CD4-positive, alpha-beta T cell treated with Interleukin-6 for 4 hours (primary cell): ENCODE results near the gene CAB39.

ENCODE experiments used
- DNase-seq: peaks from one replicate; pipeline ENCODE4 v3.0.0-alpha.2; 2020; ENCODE audit warnings: mixed read lengths

Gene CAB39

DNA sequence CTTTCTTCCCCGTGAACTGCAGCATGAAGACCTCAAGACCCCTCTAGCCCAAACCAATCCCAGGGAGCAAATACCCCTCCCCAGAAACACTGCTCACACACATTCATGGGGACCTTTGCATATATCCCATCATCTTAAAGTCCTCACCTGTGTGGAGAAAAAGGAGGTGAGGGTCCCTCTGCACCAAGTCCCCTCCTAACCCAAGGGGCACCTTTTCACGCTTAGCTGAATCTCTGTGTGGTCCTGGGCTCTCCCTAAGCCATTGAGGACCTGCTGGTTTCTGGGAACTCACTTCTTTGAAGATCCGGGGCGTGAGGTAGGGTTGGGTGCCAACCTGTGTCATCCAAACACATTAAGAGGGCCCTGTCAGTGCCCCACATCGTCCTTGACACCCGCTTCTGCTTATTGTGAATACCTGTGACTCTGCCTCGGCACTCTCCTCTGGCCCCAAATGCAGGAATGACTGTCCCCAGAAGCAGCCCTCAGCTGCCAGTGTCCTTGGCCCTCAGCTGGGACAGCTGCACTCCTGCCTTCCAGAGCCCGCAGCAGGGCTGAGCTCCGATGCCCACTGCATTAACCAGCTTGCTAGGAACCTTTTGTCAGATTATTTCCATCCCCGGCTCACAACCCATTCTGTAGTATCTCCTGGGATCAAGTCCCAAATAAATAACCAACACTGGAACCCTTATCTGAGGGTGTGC lies 110.8 kb downstream of the CAB39 start:
- DNase-seq: no peak

DNA sequence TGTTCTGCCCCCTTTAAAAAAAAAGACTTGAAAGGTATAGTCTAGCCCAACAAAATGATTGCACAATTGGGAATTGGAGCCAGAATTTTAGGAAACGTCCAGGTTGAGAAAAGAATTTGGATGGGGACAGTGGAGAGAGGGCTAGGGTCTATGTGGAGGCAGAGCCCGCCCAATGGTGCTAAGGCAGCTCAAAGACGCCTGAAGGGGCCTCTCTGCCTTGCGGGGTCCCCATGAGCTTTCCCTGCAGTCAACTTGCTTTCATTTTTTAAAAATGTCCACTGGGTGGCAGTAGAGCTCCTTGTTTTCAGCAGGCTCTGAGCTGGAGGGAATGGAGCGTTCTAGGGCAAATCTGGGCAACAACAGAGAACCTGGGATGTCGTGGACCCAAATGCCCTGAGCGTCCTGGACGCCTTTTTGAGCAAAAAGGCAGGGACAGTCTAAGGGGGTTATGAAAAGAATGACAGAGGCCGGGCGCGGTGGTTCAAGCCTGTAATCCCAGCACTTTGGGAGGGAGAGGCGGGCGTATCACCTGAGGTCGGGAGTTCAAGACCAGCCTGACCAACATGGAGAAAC lies 111.8 kb downstream of the CAB39 start:
- peak; percentile 58 for DNase-seq

DNA sequence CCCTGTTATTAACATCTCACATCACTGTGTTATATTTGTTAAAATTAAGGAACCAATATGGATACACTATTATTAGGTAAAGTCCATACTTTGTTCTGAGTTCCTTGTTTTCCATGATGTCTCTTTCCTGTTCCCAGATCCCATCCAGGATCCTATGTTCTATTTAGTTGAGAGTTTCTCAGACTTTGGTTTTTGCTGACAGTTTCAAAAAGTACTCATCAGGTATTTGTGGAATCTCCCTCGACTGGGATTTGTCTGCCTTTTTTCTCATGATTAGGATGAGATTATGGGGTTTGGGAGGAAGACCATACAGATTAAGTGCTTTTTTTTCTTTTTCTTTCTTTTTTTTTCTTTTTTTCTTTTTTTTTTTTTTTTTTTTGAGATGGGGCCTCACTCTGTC lies 112.7 kb downstream of the CAB39 start:
- no peak for DNase-seq

DNA sequence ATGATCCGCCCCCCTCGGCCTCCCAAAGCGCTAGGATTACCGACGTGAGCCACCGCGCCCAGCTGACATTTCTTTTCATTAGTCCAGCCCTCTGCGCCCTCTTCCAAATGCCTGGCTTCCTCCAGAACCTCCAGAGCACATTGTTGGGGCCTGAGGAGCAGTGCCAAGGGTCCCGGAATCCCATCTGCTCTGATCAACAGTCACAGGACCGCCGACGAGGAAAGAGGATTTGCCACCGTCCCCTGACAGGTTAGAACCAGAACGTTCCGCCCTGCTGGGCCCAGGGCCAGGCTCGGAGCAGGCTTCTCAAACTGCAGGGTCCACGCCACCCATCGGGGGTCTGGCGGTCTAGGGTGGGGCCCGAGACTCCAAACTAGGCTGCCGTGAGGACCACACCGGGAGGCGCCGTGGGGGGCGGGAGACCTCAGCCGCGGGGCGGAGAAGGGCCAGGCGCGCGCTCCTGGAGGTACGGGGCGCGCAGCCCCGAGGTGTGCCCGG lies 115.2 kb downstream of the CAB39 start:
- DNase-seq: no peak

DNA sequence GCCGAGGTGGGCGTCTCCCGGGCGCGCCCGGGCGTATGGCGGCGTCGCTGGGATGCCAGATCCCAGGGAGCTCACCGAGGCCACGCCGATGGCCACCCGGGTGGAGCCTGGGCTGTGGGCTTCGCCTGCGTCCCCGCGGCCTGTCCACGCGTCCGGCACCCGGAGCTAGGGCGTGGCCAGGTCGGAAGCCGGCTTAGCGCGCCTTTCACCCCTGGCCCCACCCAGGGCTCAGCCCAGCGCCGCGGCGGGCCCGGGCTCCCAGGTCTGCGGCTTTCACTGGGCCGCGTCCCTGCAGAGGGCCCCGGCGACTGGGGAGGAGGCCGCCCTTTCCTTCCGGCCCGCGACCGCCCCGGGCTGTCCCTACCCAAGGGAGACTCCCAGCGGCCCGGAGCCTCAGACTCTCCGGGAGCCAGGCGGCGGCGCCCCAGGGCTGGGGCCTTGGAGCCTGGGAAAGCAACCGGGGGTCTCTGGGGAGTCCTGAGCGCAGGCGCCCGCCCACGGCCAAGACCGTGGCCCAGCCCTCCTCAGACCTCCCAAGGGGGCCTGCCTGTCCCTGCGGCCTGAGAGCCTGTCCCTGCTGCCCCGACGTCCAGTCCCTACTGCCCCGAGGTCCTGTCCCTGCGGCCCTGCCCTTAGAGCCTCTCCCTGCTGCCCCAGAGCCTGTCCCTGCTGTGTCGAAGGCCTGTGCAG lies 115.8 kb downstream of the CAB39 start:
- no peak for DNase-seq

DNA sequence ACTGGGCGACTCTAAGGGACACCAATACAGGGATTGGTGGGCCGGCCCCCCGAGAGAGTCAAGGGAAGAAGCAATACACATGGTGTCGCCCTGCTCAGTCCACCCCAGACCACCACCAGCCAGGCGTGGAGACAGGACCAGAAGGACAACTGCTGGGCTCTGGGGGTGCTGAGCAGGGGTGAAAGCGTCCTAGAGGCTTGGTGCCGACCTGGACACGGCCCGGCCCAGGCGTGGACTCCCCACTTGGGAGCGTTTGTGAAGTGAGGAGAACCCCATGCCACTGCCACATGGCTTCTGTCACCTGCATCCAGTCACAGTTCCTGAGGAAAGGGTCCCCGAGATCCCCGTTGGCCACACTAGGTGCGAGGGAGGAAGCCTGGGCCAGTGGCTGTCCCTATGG lies 116.7 kb downstream of the CAB39 start:
- no peak for DNase-seq

DNA sequence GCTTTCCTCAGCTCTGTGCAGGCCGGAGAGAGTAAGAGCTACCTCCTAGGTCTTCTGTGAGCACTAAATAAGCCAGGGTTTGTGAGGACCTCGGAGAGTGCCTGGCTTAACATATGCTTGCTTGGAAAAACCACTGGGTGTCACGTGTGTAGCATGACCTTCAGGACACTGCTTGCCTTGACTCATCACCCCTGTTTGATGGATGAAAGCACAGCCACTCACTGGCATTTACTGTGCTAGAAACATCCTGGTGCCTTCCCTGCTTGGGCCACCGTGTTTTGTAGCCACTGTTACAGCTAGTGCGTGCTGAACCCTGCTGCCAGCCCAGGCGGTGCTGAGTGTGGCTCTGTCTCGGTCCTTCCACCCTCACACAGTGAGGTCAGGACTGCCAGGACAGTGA lies 117.3 kb downstream of the CAB39 start:
- DNase-seq: no peak

DNA sequence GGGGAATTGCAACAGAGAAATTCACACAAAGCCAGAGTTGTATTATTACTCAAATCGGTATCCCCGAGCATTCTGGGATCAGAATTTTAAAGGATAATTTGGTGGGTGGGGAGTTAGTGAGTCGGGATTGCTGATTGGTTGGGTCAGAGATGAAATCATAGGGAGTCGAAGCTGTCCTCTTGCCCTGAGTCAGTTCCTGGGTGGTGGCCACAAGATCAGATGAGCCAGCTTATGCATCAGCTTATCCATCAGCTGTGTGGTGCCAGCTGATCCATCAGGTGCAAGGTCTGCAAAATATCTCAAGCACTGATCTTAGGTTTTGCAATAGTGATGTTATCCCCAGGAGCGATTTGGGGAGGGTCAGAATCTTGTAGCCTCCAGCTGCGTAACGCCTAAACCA lies 117.8 kb downstream of the CAB39 start:
- DNase-seq: no peak

DNA sequence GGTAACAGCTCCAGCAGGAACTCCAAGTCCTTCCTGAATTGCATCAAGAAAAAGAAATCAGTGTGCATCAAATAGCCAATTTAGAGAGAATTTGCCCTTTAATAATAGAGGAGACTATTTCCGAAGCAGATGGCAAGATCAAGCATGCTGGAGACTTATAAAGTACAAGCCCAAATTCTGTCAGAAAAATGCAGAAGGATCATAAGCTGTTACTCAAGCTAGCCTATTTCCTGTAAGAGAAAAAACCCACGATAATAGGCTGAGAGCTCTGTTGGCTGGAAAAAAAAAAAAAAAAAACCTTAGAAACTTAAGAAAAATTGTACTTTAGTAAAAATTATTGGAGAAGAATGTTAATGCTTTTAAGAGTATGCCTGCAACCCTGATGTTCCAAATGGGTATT lies 127.7 kb downstream of the CAB39 start:
- DNase-seq: no peak

DNA sequence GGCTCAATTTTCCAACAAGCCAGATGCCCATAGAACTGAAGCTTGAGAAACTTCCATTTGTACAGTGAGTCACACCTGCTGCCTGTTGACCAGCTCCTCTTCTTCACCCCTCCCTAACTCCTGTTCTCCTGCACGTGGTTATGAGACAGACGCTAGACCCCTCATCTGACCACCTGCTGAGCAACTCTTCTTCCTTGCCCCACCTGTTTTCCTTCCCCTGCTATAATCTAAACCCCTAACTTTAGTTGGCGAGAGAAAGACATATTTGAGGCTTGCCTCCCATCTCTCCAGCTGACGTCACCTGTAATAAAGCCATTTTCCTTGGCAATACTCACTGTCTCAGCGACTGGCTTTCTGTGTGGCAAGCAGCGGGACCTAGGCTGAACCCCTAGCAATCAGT lies 129.8 kb downstream of the CAB39 start:
- no peak for DNase-seq

DNA sequence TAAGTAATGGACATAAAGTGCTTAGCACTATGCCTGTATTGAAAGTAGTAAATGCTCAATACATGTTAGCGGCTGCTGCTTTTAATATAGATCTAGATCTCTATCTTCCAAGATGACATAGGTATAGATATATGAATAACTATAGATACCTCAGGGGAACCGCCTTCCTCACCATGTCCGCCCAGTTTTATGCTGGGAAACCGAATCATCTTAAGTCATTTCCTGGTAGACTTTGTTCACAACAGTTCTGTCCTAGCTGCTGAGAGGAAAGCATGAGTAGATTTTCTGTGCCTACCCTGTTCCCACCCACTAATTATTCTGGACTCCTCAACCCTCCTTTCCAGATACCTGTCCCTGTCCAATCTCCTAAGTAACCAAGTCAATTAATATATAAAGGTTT lies 130.5 kb downstream of the CAB39 start:
- no peak for DNase-seq

DNA sequence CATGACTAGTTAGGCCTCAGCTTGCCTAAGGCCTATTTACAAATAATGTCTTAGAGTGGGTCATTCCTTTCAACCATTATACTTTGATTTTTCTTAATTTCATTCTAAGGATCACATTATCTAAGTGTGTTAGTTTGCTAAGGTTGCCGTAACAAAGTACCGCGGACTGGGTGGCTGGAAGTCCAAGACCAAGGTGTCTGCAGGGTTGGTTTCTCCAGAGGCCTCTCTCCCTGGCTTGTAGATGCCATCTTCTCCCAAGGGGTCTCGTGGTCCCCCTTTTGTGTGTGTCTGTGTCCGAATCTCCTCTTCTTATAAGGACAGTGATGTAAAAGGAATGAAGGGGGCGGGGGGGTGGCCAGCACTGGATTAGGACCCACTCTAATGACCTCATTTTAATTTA lies 133.7 kb downstream of the CAB39 start:
- no peak for DNase-seq

DNA sequence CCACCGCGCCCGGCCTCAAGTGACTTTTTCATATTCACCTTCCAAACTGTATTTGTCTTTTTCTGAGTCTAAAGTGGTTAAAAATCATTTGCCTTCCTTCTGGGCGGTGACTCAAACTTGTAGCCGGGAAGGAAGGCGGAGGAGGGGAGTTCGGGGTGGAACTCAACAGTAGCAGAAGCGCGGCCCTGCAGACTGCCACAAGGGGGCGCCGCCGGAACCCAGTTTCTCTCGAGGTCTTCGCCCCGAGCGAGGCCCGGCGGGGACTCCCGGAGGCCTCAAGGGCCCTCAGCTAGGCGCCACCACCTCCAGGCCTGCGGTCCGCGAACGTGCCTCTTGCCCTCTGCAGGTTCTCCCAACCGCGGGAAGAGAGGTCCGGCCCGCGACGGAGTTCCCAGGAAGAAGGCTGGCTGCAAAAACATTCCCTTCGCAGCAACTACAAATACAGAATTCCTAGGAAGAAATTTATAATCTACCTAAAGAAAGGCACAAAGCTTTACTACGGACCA lies 135.3 kb downstream of the CAB39 start:
- peak; percentile 92 for DNase-seq

DNA sequence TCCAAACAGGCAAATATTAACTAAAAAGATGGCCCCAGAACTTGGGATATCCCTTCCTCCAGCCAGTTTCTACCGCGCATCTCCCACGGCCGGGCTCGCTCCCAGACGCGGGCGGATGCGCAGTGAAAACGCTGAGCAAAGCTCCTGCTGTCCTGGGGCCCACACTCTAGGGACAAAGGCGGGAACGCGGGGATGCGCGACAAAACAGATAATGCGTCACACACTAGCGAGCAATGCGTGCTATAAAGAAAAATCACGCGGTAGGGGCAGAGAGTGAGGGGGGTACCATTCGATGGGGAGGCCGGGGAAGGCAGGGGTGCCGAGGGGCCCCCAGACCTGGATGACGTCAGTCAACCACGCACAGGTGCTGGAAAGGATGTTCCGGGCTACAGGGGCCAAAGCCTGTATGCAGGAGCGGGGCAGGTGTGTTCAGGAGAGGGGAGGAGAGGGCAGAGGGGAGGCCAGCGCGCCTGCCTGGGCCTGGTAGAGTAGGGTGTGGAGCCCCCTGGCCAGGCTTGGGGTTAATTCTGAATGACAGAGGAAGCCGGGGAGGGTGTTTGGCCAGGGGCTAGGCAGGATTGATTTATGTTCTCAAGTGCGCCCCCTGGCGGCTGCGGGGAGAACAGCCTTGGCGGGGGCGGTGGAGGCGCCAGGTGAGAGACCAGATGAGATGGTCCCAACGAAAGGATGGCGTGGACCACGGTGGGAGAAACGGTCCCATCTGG lies 137.2 kb downstream of the CAB39 start:
- DNase-seq: peak; percentile 76

DNA sequence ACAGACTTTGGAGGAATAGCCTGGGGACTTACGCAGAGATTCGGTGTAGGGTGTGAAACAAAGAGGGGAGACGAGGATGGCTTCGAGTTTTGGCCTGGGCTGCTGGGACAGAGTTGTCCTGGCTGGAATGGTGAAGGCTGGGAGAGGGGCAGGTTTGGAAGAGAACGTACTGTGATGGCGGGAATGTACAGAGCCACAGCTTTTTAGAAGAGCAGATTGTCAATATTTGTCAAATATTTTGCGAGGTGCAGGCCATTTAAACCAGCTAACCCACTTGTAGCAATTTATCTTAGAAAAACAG lies 137.7 kb downstream of the CAB39 start:
- no peak for DNase-seq

DNA sequence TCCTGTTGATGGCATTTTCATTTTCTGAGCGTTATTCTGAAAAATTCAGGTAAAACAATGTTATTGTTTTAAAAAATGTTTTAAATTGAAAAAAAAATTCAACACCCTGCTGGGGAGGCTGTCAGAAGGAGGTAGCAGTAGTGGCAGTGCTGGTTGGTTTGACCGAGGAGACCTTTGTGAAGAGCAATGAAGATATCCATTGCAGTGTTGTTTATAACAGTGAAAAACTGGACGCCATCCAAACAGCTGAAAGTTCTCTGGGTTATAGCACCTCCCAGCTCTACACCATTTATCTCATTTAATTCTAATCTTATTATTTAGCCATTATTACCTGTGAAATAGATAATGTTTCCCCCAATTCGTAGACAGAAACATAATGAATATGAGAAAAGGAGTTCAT lies 139.5 kb downstream of the CAB39 start:
- no peak for DNase-seq

DNA sequence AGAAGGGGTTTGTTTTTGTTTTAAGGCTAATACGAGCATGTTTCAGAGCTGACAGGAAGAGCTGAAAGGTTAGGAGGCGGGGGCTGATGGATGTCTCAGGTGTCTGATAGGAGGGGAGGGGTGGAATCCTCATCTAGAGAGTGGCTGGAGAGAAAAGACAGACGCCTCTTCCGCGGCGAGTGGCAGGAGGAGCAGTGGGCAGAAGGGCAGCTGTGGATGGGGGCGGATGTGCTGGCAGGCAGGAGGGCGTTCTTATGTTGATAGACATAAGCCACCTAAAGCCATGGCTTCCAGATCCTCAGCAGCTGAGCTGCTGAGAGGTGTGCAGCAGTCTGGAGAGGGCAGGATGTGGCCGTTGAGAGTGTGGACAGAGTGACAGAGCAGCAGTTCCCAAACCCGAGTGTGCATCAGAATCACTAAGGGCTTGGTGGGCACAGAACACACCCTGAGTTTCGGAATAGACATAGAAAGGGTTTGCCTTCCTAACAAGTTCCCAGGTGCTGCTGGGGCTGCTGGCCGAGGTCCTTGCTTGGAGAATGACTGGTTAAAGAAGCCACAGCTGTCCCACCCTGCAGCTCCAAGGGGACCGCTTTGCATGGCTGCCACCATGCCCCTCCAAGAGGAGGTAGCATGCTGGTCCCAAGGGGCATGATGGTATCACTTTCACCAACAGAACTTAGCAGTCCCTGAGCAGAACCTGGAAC lies 149.1 kb downstream of the CAB39 start:
- DNase-seq: peak; percentile 16

DNA sequence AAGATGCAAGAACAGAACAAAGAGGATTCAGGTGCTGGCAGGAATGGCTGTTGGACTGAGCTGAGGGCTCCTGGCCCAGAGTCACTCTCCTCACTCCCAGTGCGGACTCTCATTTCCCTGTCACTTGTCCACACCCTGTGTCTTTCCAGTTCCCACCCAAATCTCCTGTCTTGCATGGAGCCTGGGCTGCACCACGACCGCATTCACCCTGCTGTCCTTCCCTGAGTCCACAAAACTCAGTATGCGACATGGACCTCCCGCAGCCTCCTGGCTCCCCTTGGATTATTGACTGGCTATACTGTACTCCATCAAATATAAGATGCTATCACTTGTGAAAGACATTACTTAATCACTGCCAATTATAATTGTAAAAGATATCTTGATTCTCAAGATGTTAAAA lies 149.7 kb downstream of the CAB39 start:
- DNase-seq: no peak

DNA sequence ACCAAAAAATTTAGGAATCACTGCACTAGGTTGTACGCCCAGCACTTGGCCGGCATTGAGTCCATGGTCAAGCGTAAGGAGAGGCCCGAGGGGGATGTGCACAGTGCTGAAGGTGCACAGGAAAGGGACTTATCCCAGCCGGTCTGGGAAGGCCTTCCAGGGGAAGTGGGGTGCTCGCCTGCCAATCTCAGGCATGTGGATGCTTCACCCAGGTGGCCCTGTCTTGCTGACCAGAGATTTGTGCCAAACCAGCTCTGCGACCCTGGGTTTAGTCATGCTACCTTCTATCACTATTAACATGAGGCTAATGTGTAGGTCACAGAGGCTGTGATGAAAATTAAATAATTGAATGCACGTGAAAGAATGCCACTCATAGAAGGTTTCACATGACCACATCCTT lies 150.4 kb downstream of the CAB39 start:
- no peak for DNase-seq

DNA sequence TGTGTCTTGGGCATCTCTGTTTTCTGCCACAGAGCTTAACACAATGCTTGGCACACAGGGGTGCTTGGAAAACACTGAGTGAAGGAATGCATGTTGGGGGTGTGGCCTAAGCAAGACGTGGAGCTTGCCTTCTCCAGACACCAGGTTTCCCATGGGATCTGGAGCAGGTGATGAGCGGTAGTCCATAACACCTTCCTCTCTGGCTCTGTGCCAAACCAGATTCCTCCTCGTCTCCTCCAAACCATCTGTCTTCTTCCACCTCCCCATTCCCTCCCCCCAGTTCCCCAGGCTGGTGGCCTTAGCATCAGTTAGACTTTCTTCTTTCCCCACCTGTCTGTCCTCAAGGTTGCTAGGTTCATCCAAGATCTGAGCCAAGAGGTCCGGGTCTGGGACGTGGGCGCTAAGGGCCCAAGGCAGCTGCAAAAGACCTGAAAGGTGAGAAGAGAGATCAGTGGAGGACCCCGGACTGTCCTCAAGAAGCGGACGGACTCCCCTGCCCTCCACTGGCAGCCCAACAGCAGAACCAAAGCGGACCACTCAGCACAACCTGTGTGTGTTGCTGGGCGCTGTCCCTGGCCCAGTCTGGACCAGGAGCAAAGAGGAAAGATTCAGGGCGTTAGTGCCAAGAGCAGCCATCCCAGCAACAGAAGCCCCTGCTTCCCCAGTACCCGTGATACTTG lies 150.9 kb downstream of the CAB39 start:
- no peak for DNase-seq

DNA sequence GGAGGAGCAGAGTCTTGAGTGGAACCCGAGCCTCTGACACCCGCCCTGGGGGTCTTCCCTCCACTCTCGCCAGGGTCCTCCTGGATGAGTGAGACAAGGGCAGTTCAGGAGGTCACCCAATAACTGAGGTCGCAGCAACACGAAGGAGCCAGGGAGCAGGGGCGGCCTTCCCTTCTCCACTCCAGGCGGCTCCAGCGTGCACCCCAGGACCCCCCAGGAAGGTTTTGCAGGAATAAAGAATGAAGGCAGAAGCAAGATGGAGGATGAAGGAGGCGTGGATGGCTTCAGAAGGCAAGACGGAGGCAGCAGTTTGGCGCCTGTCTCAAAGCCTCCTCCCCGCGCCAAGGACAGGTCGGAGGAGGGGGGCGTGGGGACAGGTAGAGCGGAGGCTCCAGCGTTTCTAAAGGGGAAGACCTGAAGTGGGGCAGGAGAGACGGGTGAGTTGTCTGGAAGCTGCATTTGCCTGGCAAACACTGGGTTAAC lies 151.5 kb downstream of the CAB39 start:
- DNase-seq: no peak

DNA sequence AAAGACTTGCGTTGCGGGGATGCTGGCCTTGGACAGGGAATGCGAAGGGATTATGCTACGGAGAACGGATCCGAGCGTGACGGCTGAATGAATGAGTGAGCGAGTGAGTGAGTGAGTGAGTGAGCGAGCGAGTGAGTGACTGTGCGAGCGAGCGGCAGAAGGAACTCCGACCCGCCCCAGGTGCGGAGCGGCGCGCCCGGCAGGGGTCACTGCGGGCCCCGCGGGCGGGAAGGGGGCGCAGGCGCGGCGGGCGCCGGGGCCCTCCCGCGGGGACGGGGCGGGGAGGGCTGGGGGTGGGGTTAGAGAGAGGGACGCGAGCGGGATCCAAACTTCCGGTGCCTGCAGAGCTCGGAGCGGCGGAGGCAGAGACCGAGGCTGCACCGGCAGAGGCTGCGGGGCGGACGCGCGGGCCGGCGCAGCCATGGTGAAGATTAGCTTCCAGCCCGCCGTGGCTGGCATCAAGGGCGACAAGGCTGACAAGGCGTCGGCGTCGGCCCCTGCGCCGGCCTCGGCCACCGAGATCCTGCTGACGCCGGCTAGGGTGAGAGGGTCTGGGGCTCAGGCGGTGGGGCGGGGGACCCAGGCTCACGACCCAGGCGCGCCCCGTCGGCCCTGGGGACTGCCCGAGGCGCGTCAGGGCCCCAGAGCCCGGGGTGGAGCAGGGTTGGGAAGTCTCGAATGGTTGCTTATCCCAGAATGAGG lies 152.1 kb downstream of the CAB39 start, which contains the start of gene ITM2C:
TSS of gene ITM2C (plus strand) at position 338 of the 702 bp plus-strand sequence. CDS start at position 422, 84 bp downstream.
- DNase-seq: peak; percentile 86
